Right hindlimb (tissue), 1 donor: ENCODE data around the gene GBP1.
"Not testable (repeated sequence)": the region's sequence is repeated elsewhere in the genome, so short reads cannot be mapped to it uniquely, and the experiment has no call there.

ENCODE experiments used
- DNase-seq: peaks from one replicate; pipeline ENCODE4 v3.0.0-alpha.2; 2018

GBP1 gene

GRCh38 chr1:89051300-89051954 lies 13.6 kb downstream of the GBP1 start:
- DNase-seq = no peak

- DNase-seq = no peak
Measured at GRCh38 chr1:89050649-89051033, 14.4 kb downstream of the GBP1 start.

GRCh38 chr1:89049901-89050648 lies 14.9 kb downstream of the GBP1 start:
- DNase-seq = not testable (repeated sequence)

GRCh38 chr1:89049187-89049586 lies 15.8 kb downstream of the GBP1 start:
- not testable (repeated sequence) for DNase-seq

- DNase-seq = no peak
Measured at GRCh38 chr1:89047734-89048133, 17.3 kb downstream of the GBP1 start.

GRCh38 chr1:89046318-89047183 lies 18.5 kb downstream of the GBP1 start:
- DNase-seq = not testable (repeated sequence)

GRCh38 chr1:89044970-89045721 lies 19.9 kb downstream of the GBP1 start:
- no peak for DNase-seq

- DNase-seq = no peak
Measured at GRCh38 chr1:89043940-89044339, 21.1 kb downstream of the GBP1 start.

- no peak for DNase-seq
Measured at GRCh38 chr1:89042491-89042890, 22.5 kb downstream of the GBP1 start.

- DNase-seq = no peak
Measured at GRCh38 chr1:89041721-89042120, 23.3 kb downstream of the GBP1 start.

GRCh38 chr1:89041119-89041641 lies 23.8 kb downstream of the GBP1 start:
- no peak for DNase-seq

GRCh38 chr1:89040315-89040626 lies 24.7 kb downstream of the GBP1 start:
- DNase-seq = no peak

GRCh38 chr1:89037186-89037585 lies 27.8 kb downstream of the GBP1 start:
- DNase-seq = no peak

GRCh38 chr1:89035080-89035479 lies 29.9 kb downstream of the GBP1 start:
- DNase-seq = no peak

- not testable (repeated sequence) for DNase-seq
Measured at GRCh38 chr1:89034004-89034403, 31.0 kb downstream of the GBP1 start.

GRCh38 chr1:89029051-89029450 lies 36.0 kb downstream of the GBP1 start:
- not testable (repeated sequence) for DNase-seq

GRCh38 chr1:89025928-89026327 lies 39.1 kb downstream of the GBP1 start:
- no peak for DNase-seq

- DNase-seq = no peak
Measured at GRCh38 chr1:89023026-89023425, 42.0 kb downstream of the GBP1 start.

GRCh38 chr1:89022167-89022959 lies 42.6 kb downstream of the GBP1 start, which contains the start of gene GBP3:
GBP3 (minus strand) TSS chr1:89022866; CDS start chr1:89020721, 2,145 bp downstream.
- no peak for DNase-seq

GRCh38 chr1:89018318-89018717 lies 46.7 kb downstream of the GBP1 start:
- DNase-seq = not testable (repeated sequence)

- DNase-seq = no peak
Measured at GRCh38 chr1:89008511-89008910, 56.5 kb downstream of the GBP1 start.
